ENCODE measurements around the gene MARCHF4. TPM values are rescaled to one million over a fixed set of nuclear protein-coding genes. Genes with fewer than 3 reads are reported as not detected.

MARCHF4 gene, protein sequence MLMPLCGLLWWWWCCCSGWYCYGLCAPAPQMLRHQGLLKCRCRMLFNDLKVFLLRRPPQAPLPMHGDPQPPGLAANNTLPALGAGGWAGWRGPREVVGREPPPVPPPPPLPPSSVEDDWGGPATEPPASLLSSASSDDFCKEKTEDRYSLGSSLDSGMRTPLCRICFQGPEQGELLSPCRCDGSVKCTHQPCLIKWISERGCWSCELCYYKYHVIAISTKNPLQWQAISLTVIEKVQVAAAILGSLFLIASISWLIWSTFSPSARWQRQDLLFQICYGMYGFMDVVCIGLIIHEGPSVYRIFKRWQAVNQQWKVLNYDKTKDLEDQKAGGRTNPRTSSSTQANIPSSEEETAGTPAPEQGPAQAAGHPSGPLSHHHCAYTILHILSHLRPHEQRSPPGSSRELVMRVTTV
- not detected for total RNA-seq

DNA sequence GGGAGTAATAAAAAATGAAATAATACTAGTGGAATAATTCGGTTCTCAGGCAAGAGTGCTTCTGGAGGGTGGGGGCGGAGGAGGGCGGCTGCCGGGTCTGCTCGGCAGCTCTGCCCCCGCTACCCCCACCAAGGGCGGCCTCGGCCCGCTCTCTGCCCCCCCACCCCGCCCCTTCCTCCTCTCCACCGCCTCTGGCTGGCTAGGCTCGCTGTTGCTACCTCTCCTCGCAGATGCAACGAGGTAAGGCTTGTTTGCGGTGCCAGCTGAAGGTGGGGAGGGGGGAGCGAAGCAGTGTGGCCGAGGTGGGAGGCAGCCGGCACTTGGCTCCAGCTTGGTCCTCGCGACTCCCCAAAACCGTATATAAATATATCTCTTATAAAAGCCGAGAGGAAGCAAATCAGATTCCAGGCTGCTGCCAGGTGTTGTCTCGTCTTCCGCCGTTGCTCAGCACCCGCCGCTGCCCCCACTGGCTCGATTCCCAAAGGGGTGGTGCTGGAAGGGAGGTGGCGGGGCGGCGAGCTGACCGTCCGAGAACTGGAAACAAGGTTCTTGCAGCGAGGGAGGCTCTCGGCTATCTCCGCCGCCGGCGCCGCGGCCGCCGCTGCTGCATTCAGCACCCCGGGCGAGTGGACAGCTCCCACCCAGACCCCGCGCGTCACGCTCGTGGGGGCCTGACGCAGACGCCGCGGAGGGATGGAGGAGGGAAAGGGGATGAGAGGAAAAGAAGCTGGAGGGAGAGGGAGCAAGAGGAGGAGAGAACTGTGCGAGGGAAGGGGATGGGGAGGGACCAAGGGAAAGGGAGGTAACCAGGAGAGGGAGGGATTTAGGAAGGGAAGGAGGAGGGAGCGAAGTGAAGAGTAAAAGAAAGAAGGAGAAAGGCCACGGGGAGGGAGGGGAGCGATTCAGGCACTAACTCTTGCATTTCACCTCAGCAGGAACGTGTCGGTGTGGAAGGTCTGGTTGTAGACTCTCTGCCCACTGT is at the start of gene MARCHF4:
Gene MARCHF4, minus strand, starts transcription at position 763 of the 982 bp plus-strand sequence. CDS start 2,223 bp downstream, outside the sequence.
- intact Hi-C loops (cut with DNase I), result no loop called here
- Histone ChIP-seq H3K27ac (no peak within 1 kb of the TSS), H3K4me3 (peak within 1 kb of the TSS in 1 of 4 donors; percentile 54), H3K36me3 (no peaks in the 10 kb centered on the region), H3K9me3 (no peaks in the 10 kb centered on the region), H3K4me1 (peaks cover 9 to 17% (median 11%) of the 10 kb centered on the region in 3 donors), H3K27me3 (peaks cover 10 to 83% (median 21%) of the 10 kb centered on the region in 4 donors)
- WGBS, 2 donors, result 5 to 6% methylated on average over 32 to 40 of the region's 60 CpGs
- TF ChIP-seq, protein P1, sequence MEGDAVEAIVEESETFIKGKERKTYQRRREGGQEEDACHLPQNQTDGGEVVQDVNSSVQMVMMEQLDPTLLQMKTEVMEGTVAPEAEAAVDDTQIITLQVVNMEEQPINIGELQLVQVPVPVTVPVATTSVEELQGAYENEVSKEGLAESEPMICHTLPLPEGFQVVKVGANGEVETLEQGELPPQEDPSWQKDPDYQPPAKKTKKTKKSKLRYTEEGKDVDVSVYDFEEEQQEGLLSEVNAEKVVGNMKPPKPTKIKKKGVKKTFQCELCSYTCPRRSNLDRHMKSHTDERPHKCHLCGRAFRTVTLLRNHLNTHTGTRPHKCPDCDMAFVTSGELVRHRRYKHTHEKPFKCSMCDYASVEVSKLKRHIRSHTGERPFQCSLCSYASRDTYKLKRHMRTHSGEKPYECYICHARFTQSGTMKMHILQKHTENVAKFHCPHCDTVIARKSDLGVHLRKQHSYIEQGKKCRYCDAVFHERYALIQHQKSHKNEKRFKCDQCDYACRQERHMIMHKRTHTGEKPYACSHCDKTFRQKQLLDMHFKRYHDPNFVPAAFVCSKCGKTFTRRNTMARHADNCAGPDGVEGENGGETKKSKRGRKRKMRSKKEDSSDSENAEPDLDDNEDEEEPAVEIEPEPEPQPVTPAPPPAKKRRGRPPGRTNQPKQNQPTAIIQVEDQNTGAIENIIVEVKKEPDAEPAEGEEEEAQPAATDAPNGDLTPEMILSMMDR (IDR thresholded peaks at IDR 0.05), result no peak
- no peak for TF ChIP-seq POLR2A (IDR thresholded peaks at IDR 0.05)
- DNase-seq, result no peak

DNA sequence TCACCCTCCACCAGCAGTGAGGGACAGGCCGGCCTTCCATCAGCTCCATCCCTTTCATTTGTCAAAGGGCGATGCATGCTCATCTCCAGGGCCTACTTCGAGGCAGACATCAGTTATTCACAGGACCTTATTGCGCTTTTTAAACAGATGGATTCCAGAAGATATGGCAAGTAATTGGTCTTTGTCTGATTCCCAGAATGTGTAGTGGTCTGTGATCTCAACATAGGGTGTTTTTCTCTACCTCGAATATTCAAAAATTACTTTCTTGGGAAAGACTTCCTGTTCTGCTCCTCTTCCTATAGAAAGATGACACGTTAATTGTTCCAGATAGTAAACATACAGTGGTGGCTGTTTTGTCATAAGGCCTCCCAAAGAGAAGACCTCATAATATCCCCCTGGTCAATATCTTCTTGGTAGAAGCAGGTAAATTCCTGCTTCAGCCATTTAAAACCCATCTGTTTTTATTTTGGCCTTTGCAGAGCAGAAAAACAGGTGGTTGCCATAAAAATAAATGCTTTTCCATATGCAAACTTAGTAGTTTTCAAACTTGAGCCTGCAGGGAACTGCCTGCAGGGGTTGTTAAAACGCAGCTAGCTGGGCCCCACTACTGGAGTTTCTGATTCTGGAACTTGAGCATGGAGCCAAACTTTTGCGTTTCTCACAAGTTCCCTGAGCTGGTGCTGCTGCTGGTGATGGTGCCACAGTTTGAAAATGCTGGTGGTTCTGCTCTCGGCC is 48.3 kb upstream of the MARCHF4 start:
- H3K36me3 ChIP-seq, result peaks cover 18 to 95% (median 44%) of the 10 kb centered on the region in 3 donors
- no peak for TF ChIP-seq POLR2A (IDR thresholded peaks at IDR 0.05)
- TF ChIP-seq, protein P1 (IDR thresholded peaks at IDR 0.05), result no peak
- intact Hi-C loops (cut with DNase I), result no loop called here
- no peaks in the 10 kb centered on the region for H3K9me3 ChIP-seq
- no peak overlapping the region for H3K27ac ChIP-seq
- WGBS, 2 donors, result 86 to 96% methylated on average over 9 of the region's 9 CpGs
- H3K4me1 ChIP-seq, result no peaks in the 10 kb centered on the region
- H3K27me3 ChIP-seq, result no peaks in the 10 kb centered on the region
- DNase-seq, result no peak
- no peak overlapping the region for H3K4me3 ChIP-seq

DNA sequence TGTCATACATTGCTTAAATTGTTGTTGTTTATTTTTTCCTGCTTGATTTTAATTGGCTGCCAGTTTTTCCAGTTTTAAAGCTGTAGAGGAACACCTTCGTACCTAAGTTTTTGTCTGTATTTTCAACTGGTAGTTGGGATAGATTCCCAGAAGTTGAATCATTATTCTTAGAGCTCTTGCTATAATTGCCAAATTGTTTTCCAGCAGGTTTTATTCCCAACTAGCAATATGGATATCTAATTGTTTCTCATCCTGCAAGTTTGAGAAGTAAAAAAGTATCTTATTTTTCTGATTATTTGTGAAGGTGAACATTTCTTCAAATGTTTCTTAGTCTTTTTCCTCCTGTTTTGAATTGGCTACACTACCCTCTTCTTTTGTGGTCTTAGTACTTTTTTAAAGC is 46.7 kb upstream of the MARCHF4 start:
- Histone ChIP-seq H3K4me3 (no peak overlapping the region), H3K27ac (no peak overlapping the region), H3K9me3 (no peaks in the 10 kb centered on the region), H3K36me3 (peaks cover 11 to 91% (median 38%) of the 10 kb centered on the region in 3 donors), H3K27me3 (no peaks in the 10 kb centered on the region), H3K4me1 (no peaks in the 10 kb centered on the region)
- intact Hi-C loops (cut with DNase I), result no loop called here
- DNase-seq, result no peak
- TF ChIP-seq POLR2A (IDR thresholded peaks at IDR 0.05), result no peak
- TF ChIP-seq, protein P1 (IDR thresholded peaks at IDR 0.05), result no peak
- WGBS, 2 donors, result 30 to 33% methylated on average over 1 of the region's 1 CpG

DNA sequence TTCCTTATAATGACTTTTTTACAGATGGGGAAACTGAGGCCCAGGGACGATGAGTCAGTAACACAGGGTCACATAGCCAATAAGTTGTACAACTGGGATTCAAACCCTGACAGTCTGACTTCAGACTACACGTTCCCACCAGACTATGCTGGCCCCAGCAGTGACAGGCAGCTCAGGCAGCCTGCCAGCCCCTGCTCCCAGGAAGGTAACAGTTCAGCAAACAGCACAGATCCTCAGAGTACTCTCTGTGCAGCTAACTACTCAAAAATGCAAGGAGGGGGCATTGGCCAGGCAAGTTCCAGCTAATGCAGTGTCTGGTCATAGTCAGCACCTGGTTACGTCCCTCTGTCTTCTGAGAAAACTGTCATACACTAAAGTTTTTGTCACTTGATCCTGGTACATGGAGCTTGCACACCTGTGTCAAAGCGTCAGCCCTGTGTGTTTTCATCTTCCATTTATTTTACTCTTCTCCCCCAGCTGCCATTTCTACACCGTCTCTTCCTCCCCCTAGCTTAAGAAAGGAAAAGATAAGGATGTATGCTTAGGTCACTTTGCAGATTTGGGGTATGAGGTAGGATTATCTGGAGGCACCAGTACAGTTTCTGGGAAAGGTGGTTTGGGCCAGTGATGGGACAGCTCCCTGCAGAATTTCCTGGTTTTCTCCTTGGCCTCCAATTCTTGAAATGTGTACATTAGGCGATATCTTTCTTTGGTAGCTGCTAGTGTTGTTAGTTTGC is 44.5 kb upstream of the MARCHF4 start:
- WGBS, 2 donors, result 80 to 98% methylated on average over 6 of the region's 6 CpGs
- H3K27me3 ChIP-seq, result no peaks in the 10 kb centered on the region
- H3K27ac ChIP-seq, result no peak overlapping the region
- no peaks in the 10 kb centered on the region for H3K9me3 ChIP-seq
- no peak overlapping the region for H3K4me3 ChIP-seq
- DNase-seq, result no peak
- H3K4me1 ChIP-seq, result peaks cover 0 to 17% (median 7%) of the 10 kb centered on the region in 3 donors
- intact Hi-C loops (cut with DNase I), result no loop called here
- H3K36me3 ChIP-seq, result peaks cover 9 to 69% (median 24%) of the 10 kb centered on the region in 3 donors
- no peak for TF ChIP-seq POLR2A (IDR thresholded peaks at IDR 0.05)
- TF ChIP-seq, protein P1 (IDR thresholded peaks at IDR 0.05), result no peak
